LNCAP (cell line): ENCODE data around the gene FGD6.

ENCODE experiments used
- CTCF ChIP-seq: fragments of 450-650 bp; IDR thresholded peaks from 2 replicates; pipeline ENCODE4 v1.5.1; 2017; ENCODE audit warnings: mild to moderate bottlenecking

FGD6 gene

DNA sequence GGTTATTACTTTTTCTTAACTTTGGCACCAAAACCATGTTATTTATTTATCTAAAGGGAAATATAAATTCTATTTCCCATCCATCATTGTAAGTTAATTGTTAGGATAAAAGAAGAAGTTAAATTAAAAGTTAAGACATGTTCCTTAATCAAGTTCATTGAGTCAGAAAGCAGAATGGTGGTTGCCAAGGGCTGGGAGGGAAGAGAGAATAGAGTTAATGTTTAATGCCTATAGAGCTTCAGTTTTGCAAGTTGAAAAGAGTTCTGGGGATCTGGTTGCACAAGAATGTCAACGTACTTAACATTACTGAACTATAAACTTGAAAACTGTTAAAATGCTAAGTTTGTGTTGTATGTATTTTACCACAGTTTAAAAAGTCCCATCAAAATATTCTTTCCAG lies 80.7 kb downstream of the FGD6 start:
- no peak for TF ChIP-seq CTCF

DNA sequence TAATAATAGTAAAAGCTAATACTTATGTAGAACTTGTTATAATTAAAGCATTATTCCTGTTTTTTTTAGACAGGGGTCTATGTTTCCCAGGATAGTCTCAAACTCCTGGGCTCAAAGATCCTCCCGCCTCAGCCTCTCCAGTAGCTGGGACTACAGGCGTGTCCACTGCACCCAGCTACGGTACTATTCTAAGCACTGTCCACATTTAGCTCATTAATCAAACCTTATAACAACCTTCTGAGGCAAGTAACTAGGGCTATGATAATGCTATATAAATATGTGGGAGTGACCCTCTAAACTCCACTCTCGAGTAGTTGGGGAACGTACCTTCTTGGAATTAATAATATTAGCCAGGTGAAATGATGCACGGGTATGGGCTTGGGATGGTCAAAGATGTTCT lies 83.2 kb downstream of the FGD6 start:
- TF ChIP-seq CTCF, result no peak

- no peak for TF ChIP-seq CTCF
Measured at GRCh38 chr12:95131589-95132340, 85.5 kb downstream of the FGD6 start.

DNA sequence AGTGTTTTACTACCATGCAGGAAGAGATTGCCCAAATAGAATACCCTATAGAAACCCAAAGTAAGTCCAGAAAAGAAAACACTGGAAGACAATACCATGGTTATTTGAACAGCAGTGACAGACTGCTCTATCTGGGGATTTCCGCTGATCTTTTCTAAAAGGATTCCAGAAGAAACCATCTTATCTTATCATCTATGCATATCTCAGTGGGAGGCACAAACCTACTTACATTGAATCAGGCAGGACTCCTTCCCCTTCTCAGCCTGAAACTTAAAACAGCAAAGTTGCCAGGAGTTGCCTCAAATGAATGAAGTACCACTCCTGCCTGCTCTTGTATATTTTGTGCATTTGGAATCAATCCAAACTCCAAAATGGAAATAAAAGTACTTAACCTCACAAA lies 87.2 kb downstream of the FGD6 start:
- no peak for TF ChIP-seq CTCF

DNA sequence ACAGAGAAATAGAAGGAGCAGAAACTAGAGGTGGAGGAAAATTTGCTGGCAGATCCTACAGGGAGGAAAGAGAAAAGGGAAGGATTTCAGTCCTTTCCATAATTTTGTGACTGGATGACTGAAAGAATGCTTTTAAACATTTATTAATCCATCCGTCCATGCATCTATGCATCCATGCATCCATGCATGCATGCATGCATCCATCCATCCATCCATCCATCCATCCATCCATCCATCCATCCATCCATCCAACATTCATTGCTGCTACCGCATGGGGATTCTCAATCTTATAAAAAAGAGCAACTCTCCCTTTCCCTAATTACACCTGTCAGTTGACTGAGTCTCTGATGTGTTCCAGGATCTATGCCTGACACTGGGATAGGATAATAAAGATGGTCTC lies 88.2 kb downstream of the FGD6 start:
- TF ChIP-seq CTCF, result no peak

GRCh38 chr12:95126736-95127135 lies 90.5 kb downstream of the FGD6 start:
- TF ChIP-seq CTCF, result no peak

GRCh38 chr12:95126076-95126475 lies 91.2 kb downstream of the FGD6 start:
- TF ChIP-seq CTCF, result no peak

DNA sequence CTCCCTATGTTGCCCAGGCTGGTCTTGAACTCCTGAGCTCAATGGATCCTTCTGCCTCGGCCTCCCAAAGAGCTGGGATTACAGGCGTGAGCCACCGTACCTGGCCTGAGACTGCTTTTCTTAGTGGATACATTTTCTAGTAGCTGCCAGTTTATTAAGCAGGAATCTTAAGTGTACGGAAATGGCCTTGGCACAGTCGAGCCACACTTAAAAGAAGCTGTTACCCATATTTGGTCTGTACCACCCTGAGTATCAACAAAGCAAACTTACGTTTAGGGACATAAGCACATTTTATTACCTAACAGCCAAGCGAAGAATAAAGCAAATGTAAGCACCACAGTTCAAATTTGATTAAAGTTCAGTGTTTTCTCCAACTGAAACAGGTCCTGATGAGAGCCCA lies 93.2 kb downstream of the FGD6 start:
- TF ChIP-seq CTCF, result no peak
